ENCODE measurements around the gene AQP7. TPM values are rescaled to one million over a fixed set of nuclear protein-coding genes. Genes with fewer than 3 reads are reported as not detected.
"Not testable (repeated sequence)": the region's sequence is repeated elsewhere in the genome, so short reads cannot be mapped to it uniquely, and the experiment has no call there.

The AQP7 gene
- polyA plus RNA-seq, 10 donors, result 1.0 to 6.8 (median 1.8) TPM

GRCh38 chr9:33397801-33398200 is 4.6 kb downstream of the AQP7 start:
- DNase-seq, result not testable (repeated sequence)

GRCh38 chr9:33395159-33395879 is 7.0 kb downstream of the AQP7 start:
- not testable (repeated sequence) for DNase-seq

GRCh38 chr9:33393986-33394385 is 8.4 kb downstream of the AQP7 start:
- not testable (repeated sequence) for DNase-seq

- DNase-seq, result no peak
Measured at GRCh38 chr9:33393581-33393980, 8.8 kb downstream of the AQP7 start.

- not testable (repeated sequence) for DNase-seq
Measured at GRCh38 chr9:33392591-33393021, 9.8 kb downstream of the AQP7 start.

- peak; percentile 64 to 86 (median 68) for DNase-seq
Measured at GRCh38 chr9:33391111-33391771, 11.1 kb downstream of the AQP7 start.

- no peak for DNase-seq
Measured at GRCh38 chr9:33388110-33388994, 14.0 kb downstream of the AQP7 start.

- DNase-seq, result not testable (repeated sequence)
Measured at GRCh38 chr9:33386998-33387397, 15.4 kb downstream of the AQP7 start.

GRCh38 chr9:33386641-33386996 is 15.7 kb downstream of the AQP7 start:
- DNase-seq, result not testable (repeated sequence)

- not testable (repeated sequence) for DNase-seq
Measured at GRCh38 chr9:33385979-33386640, 16.3 kb downstream of the AQP7 start.

- DNase-seq, result not testable (repeated sequence)
Measured at GRCh38 chr9:33385536-33385935, 16.8 kb downstream of the AQP7 start.

GRCh38 chr9:33383396-33383795 is 19.0 kb downstream of the AQP7 start:
- DNase-seq, result not testable (repeated sequence)

- not testable (repeated sequence) for DNase-seq
Measured at GRCh38 chr9:33382397-33382796, 20.0 kb downstream of the AQP7 start.

GRCh38 chr9:33381231-33381791 is 21.1 kb downstream of the AQP7 start:
- no peak for DNase-seq

GRCh38 chr9:33380390-33381094 is 21.8 kb downstream of the AQP7 start:
- no peak for DNase-seq

GRCh38 chr9:33379666-33380389 is 22.5 kb downstream of the AQP7 start:
- no peak for DNase-seq

- no peak for DNase-seq
Measured at GRCh38 chr9:33378121-33378795, 24.1 kb downstream of the AQP7 start.

- no peak for DNase-seq
Measured at GRCh38 chr9:33377089-33377715, 25.2 kb downstream of the AQP7 start.

- peak in 2 of 3 donors; percentile 11 to 20 for DNase-seq
Measured at GRCh38 chr9:33375841-33376321, 26.5 kb downstream of the AQP7 start.

All from muscle of back (tissue), 11 donors.